Pancreas (tissue), 10 donors: ENCODE results near the gene KCNC2. TPM values are rescaled to one million over a fixed set of nuclear protein-coding genes. Genes with fewer than 3 reads are reported as not detected.

Experiments
- ATAC-seq, 4 donors: fragments of 200-7000 bp; cut with Tn5 transposase; one replicate each; pipeline versions ENCODE4 v1.8.0 to v1.9.1; 2020; ENCODE audit warnings: mild to moderate bottlenecking in 4 of 4, moderate library complexity in 4 of 4
- DNase-seq, 6 donors: peaks; one replicate each; pipeline ENCODE4 v3.0.0-alpha.2; 2020
- FAIRE-seq: peaks from 2 replicates; lab custom pipeline; 2012; peaks lifted over from hg19 to GRCh38; lab: Jason Lieb, UNC
- H3K27ac ChIP-seq, 4 donors: fragments of 200-600 bp; sonication (generic); 1 replicate in 3 of 4; 2 replicates in 1 of 4; pipeline versions ENCODE4 v1.5.0 to v1.8.0; 2020
- H3K27me3 ChIP-seq, 4 donors: fragments of 200-600 bp; one replicate each; pipeline ENCODE4 v1.8.0; 2021
- H3K36me3 ChIP-seq, 3 donors: fragments of 200-600 bp; sonication (generic) in 1 of 3; one replicate each; pipeline versions ENCODE4 v1.5.0 to v1.8.0; 2020 to 2021
- H3K4me1 ChIP-seq, 3 donors: fragments of 200-600 bp; one replicate each; pipeline ENCODE4 v1.8.0; 2021
- H3K4me3 ChIP-seq, 4 donors: fragments of 200-600 bp; sonication (generic) in 2 of 4; one replicate each; pipeline versions ENCODE4 v1.5.0 to v1.8.0; 2020 to 2021
- H3K9me3 ChIP-seq, 4 donors: fragments of 200-600 bp; one replicate each; pipeline ENCODE4 v1.8.0; 2021
- CTCF ChIP-seq, 4 donors: fragments of 200-600 bp; sonication (generic) in 3 of 4; IDR thresholded peaks; one replicate each; pipeline versions ENCODE4 v1.5.0 to v1.8.0; 2021; ENCODE audit warnings: antibody characterized with exemption in 4 of 4
- WGBS, 2 donors: extraction: QIAGEN DNeasy Blood & Tissue Kit; methylation state at CpG; one replicate each; pipeline ENCODE4 v1.1.7; 2013; 5-methylcytosine and 5-hydroxymethylcytosine counted together
- intact Hi-C, 3 donors: fragments of 100-400 bp; cut with DNase I; formaldehyde crosslinking; loops; one replicate each; pipeline versions ENCODE4 v1.11.1 to v1.14.2; 2022
- polyA plus RNA-seq, 2 donors: library from polyadenylated mRNA; stranded (reverse); fragments of 200-250 nt; gene quantifications; one replicate each; pipeline ENCODE4 v1.2.3, GENCODE V29; 2013
- total RNA-seq, 6 donors: library from RNA; stranded (reverse); fragmentation: NEBNext Ultra II Directional in 4 of 6; extraction: Animal tissue kit (Norgen Biotek cat#: 25700) in 4 of 6; gene quantifications; one replicate each; pipeline versions ENCODE4 v1.2.1 to v1.2.4, GENCODE V29; 2021 to 2023
- donor health status: healthy with polysubstance abuse.
- donor health status: DM: no; HTN: no; CAD: no; lungs with moderate emphysema.
- donor health status: DM: no; HTN: no; CAD: no.
- donor health status: control.
- donor health status: control.
- donor health status: Bipolar disorder and iron deficiency.
- donor health status: DM: yes; HTN: yes; CAD: no.
- donor health status: DM: no; HTN: no; CAD: no.
- donor health status: DM: no; HTN: no; CAD: no.
- donor health status: DM: yes; HTN: yes; CAD: no.

KCNC2 gene
- total and polyA plus RNA-seq, 8 donors: 0.06 to 0.19 (median 0.09) TPM; not detected in 3

GRCh38 chr12:75062691-75063090 lies 146.9 kb downstream of the KCNC2 start:
- no peak overlapping the region for H3K4me3 ChIP-seq
- TF ChIP-seq CTCF (IDR thresholded peaks at IDR 0.05): no peak
- H3K27me3 ChIP-seq: no peaks in the 10 kb centered on the region
- intact Hi-C loops: no loop called here
- ATAC-seq (no peak), FAIRE-seq (no peak), DNase-seq (no peak)
- no peak overlapping the region for H3K27ac ChIP-seq
- 23 to 27% methylated on average over 2 of the region's 2 CpGs for WGBS, 2 donors
- no peaks in the 10 kb centered on the region for H3K4me1 ChIP-seq
- no peaks in the 10 kb centered on the region for H3K36me3 ChIP-seq
- no peaks in the 10 kb centered on the region for H3K9me3 ChIP-seq

- intact Hi-C loops: no loop called here
- Histone ChIP-seq H3K9me3 (no peaks in the 10 kb centered on the region), H3K27ac (no peak overlapping the region), H3K4me1 (no peaks in the 10 kb centered on the region), H3K36me3 (no peaks in the 10 kb centered on the region), H3K27me3 (no peaks in the 10 kb centered on the region), H3K4me3 (no peak overlapping the region)
- ATAC-seq: no peak
- FAIRE-seq: no peak
- DNase-seq: no peak
- no peak for TF ChIP-seq CTCF (IDR thresholded peaks at IDR 0.05)
Measured at GRCh38 chr12:75058228-75058627, 151.4 kb downstream of the KCNC2 start.

- 9 to 19% methylated on average over 2 of the region's 2 CpGs for WGBS, 2 donors
- intact Hi-C loops: no loop called here
- H3K27me3 ChIP-seq: no peaks in the 10 kb centered on the region
- no peak for DNase-seq
- no peak overlapping the region for H3K27ac ChIP-seq
- no peaks in the 10 kb centered on the region for H3K4me1 ChIP-seq
- H3K36me3 ChIP-seq: no peaks in the 10 kb centered on the region
- FAIRE-seq: no peak
- no peak overlapping the region for H3K4me3 ChIP-seq
- TF ChIP-seq CTCF (IDR thresholded peaks at IDR 0.05): no peak
- no peaks in the 10 kb centered on the region for H3K9me3 ChIP-seq
- ATAC-seq: no peak
Measured at GRCh38 chr12:75048767-75049166, 160.9 kb downstream of the KCNC2 start.

GRCh38 chr12:75047885-75048525 lies 161.6 kb downstream of the KCNC2 start:
- no peaks in the 10 kb centered on the region for H3K36me3 ChIP-seq
- FAIRE-seq (no peak), ATAC-seq (no peak), DNase-seq (no peak)
- intact Hi-C loops: no loop called here
- H3K4me1 ChIP-seq: no peaks in the 10 kb centered on the region
- H3K4me3 ChIP-seq: no peak overlapping the region
- TF ChIP-seq CTCF (IDR thresholded peaks at IDR 0.05): no peak
- H3K9me3 ChIP-seq: no peaks in the 10 kb centered on the region
- H3K27me3 ChIP-seq: no peaks in the 10 kb centered on the region
- 50 to 59% methylated on average over 10 of the region's 10 CpGs for WGBS, 2 donors
- no peak overlapping the region for H3K27ac ChIP-seq

GRCh38 chr12:75042125-75042524 lies 167.5 kb downstream of the KCNC2 start:
- no peak for FAIRE-seq

More at GRCh38 chr12:75042125-75042524, 167.5 kb downstream of the KCNC2 start:
- intact Hi-C loops: no loop called here
- Histone ChIP-seq H3K4me1 (no peaks in the 10 kb centered on the region), H3K4me3 (no peak overlapping the region), H3K27me3 (no peaks in the 10 kb centered on the region), H3K27ac (no peak overlapping the region), H3K9me3 (no peaks in the 10 kb centered on the region), H3K36me3 (no peaks in the 10 kb centered on the region)
- DNase-seq (no peak), ATAC-seq (no peak)
- whole genome bisulfite sequencing, 2 donors: 23 to 29% methylated on average over 2 of the region's 2 CpGs
- no peak for TF ChIP-seq CTCF (IDR thresholded peaks at IDR 0.05)
